Prostate gland (tissue), 2 donors: ENCODE results near the gene OSMR. TPM values are rescaled to one million over a fixed set of nuclear protein-coding genes. Genes with fewer than 3 reads are reported as not detected.
A peak's percentile ranks its signal among the peaks of the same experiment; 100 is the strongest.

Experiments
- DNase-seq: peaks from one replicate; pipeline ENCODE4 v3.0.0-alpha.2; 2019; ENCODE audit warnings: low spot score
- H3K27ac ChIP-seq, 2 donors: fragments of 200-600 bp; sonication (generic); 2 replicates each; pipeline ENCODE4 v1.5.1; 2017 to 2019
- H3K27me3 ChIP-seq: fragments of 200-600 bp; sonication (generic); replicated peaks from 2 replicates; pipeline ENCODE4 v1.5.1; 2019; ENCODE audit not compliant: insufficient read depth
- H3K36me3 ChIP-seq, 2 donors: fragments of 200-600 bp; sonication (generic); 1 replicate in 1 of 2; 2 replicates in 1 of 2; pipeline versions ENCODE4 v1.5.1 to v1.8.1; 2017 to 2019
- H3K4me1 ChIP-seq: fragments of 200-600 bp; sonication (generic); replicated peaks from 2 replicates; pipeline ENCODE4 v1.5.1; 2019
- H3K4me3 ChIP-seq, 2 donors: fragments of 200-600 bp; sonication (generic); 2 replicates each; pipeline ENCODE4 v1.5.1; 2017 to 2019
- H3K9me3 ChIP-seq: fragments of 200-600 bp; sonication (generic); 2 replicates; pipeline ENCODE4 v1.5.1; 2017
- CTCF ChIP-seq, 4 experiments: fragments of 200-600 bp in 2 of 4; fragments of 450-650 bp in 2 of 4; sonication (generic) in 2 of 4; IDR thresholded peaks; 1 replicate in 3 of 4; 2 replicates in 1 of 4; pipeline ENCODE4 v1.5.1; 2016 to 2019; ENCODE audit warnings: antibody characterized with exemption in 4 of 4, mild to moderate bottlenecking in 2 of 4, moderate library complexity in 2 of 4
- POLR2A ChIP-seq: fragments of 450-650 bp; IDR thresholded peaks from one replicate; pipeline ENCODE4 v1.6.1; 2016; ENCODE audit warnings: antibody characterized with exemption, mild to moderate bottlenecking
- POLR2AphosphoS5 ChIP-seq: sonication (generic); formaldehyde crosslinking; IDR thresholded peaks from one replicate; pipeline ENCODE4 v1.6.1; 2017; ENCODE audit warnings: antibody characterized with exemption
- WGBS: methylation state at CpG from one replicate; pipeline ENCODE4 v1.1.5; 2018; 5-methylcytosine and 5-hydroxymethylcytosine counted together
- intact Hi-C: fragments of 100-400 bp; cut with DNase I; formaldehyde crosslinking; loops from one replicate; pipeline ENCODE4 v1.14.2; 2022
- total RNA-seq, 2 donors: library from RNA; depleted of rRNA; stranded (reverse); fragments of >200 nt; gene quantifications; one replicate each; pipeline ENCODE4 v1.1.0, GENCODE V29; 2016

The OSMR gene
- total RNA-seq, 2 donors from 2014 or later = 14.3 to 21.6 TPM

DNA sequence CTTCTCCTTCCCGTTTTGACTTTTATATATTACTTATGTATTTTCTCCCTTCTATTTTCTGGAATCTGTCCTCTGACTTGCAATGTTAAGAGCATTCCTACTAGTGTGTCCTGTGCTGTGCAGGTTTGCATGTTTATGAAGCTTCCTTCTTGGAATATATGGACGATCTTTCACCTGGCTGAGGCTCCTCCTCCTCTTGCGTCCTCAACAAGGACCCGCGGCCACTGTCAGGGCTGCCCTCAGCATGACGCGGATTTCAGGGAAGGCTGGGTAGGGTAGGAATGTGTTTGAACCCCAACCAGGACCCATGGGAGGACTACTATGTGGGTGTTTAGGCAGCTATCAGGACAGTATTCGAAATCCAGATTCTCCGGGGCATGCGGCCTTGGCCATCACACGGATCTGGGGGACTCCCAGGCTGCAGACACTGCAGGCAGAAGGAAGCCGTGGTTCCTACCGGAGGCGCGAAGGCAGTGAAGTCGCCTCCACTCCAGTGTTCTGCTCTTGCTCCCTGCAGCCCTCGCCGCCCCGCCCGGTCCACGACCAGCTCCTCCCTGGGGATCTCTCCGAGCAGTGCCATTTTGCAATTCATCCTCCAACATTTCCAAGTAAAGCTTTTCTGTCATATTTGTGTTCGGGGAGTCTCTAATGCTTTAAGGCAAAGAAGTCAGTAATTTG is 37.0 kb upstream of the OSMR start:
- no peaks in the 10 kb centered on the region for H3K9me3 ChIP-seq
- WGBS = 92% methylated on average over 23 of the region's 23 CpGs
- H3K4me1 ChIP-seq = no peaks in the 10 kb centered on the region
- no peak for TF ChIP-seq POLR2AphosphoS5
- TF ChIP-seq POLR2A = no peak
- no peak for TF ChIP-seq CTCF (IDR thresholded peaks at IDR 0.05)
- intact Hi-C loops = loop anchor here (1.0 to 10.0 kb wide), 4 partner anchors 137 to 427 kb away; partner anchors contain the start of gene LIFR
- no peaks in the 10 kb centered on the region for H3K27me3 ChIP-seq
- DNase-seq = no peak
- H3K27ac ChIP-seq = no peak overlapping the region
- H3K4me3 ChIP-seq = no peak overlapping the region
- no peaks in the 10 kb centered on the region for H3K36me3 ChIP-seq

- TF ChIP-seq POLR2AphosphoS5 (peak; percentile 58), CTCF (IDR thresholded peaks at IDR 0.05) (peak; percentile 62 to 93 (median 80)), POLR2A (no peak)
- no peak overlapping the region for H3K4me3 ChIP-seq
Measured at GRCh38 chr5:38809388-38810359, 36.1 kb upstream of the OSMR start.

DNA sequence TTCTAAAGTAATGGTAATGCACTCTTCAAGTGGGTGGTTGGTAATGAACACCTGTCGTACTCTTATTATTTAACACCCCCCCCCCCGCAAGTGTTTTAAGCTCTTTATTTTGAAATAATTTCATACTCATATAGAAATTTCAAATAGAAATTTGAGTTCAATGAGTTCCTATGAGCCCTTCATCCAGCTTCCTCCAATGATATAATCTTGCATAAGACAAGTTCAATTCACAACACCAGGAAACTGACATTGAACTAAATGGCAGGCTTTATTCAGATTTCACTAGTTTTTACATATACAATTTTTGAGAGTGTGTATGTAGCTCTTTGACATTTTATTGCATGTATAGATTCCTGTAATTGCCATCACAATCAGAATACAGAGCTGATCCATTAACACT is 30.9 kb upstream of the OSMR start:
- H3K27ac ChIP-seq = no peak overlapping the region
- H3K9me3 ChIP-seq = no peaks in the 10 kb centered on the region
- DNase-seq = no peak
- intact Hi-C loops = no loop called here
- TF ChIP-seq POLR2AphosphoS5 (no peak), POLR2A (no peak), CTCF (IDR thresholded peaks at IDR 0.05) (no peak)
- WGBS = 98% methylated on average over 2 of the region's 2 CpGs
- no peaks in the 10 kb centered on the region for H3K36me3 ChIP-seq
- no peaks in the 10 kb centered on the region for H3K27me3 ChIP-seq
- no peak overlapping the region for H3K4me3 ChIP-seq
- H3K4me1 ChIP-seq = no peaks in the 10 kb centered on the region

More at GRCh38 chr5:38809388-38810359, 36.1 kb upstream of the OSMR start:
- Histone ChIP-seq H3K27ac (no peak overlapping the region), H3K36me3 (no peaks in the 10 kb centered on the region), H3K9me3 (no peaks in the 10 kb centered on the region), H3K27me3 (no peaks in the 10 kb centered on the region), H3K4me1 (no peaks in the 10 kb centered on the region)
- peak; percentile 83 for DNase-seq
- intact Hi-C loops = loop anchor here (1.0 to 10.0 kb wide), 4 partner anchors 137 to 427 kb away; partner anchors contain the start of gene LIFR
- 14% methylated on average over 14 of the region's 14 CpGs for WGBS

DNA sequence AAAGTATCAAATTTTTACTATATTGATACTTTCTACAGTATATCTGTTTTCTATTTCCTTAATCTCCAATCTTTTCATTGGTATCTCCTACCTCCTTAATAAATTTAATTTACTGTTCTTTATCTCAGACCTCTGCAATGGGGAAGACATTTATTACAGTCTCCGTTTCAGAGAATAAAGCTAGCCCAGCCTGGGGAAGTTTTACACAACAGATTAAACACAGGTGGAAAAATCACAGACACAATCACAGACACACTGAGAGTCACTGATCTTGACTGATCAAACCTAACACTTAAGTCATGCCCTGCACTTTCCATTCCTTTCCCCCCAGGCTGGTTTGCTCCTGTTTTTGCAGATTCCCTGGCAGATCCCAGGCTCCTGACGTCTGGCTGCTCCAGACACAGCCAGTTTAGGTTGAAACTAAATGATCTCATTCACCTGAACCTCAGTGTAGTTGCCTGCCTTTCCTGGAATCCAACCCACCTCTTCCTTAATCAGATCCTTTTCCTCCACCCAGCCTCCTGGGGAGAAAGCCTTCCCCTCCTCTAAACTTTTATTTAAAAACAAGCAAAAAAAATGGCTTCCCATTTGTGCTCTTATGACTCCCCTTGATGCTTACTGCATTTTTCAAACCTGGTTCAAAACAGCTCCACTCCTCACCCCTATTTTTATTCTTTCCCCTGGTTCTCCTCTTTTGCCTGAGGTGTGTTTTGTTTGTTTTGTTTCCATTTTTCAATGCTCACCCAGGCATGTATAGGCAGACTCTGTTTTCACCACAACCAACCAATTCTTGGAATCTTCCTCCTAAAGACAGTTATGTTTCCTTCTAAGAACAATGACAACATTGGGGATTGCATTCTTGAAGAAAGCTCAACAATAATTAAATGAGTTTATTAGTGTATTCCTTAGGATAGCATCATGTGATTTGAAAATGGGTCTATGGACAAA is 29.5 kb upstream of the OSMR start:
- Histone ChIP-seq H3K27ac (no peak overlapping the region), H3K4me3 (no peak overlapping the region), H3K9me3 (no peaks in the 10 kb centered on the region), H3K36me3 (no peaks in the 10 kb centered on the region), H3K27me3 (no peaks in the 10 kb centered on the region), H3K4me1 (no peaks in the 10 kb centered on the region)
- WGBS = 28% methylated on average over 2 of the region's 2 CpGs
- TF ChIP-seq POLR2AphosphoS5 = no peak
- no peak for TF ChIP-seq CTCF (IDR thresholded peaks at IDR 0.05)
- no peak for TF ChIP-seq POLR2A
- intact Hi-C loops = no loop called here
- DNase-seq = no peak
